Breast epithelium (tissue), 3 donors: ENCODE results near the gene MAPK14.

ENCODE experiments used
- POLR2A ChIP-seq: fragments of 450-650 bp; IDR thresholded peaks from one replicate; pipeline ENCODE4 v1.6.1; 2016; ENCODE audit warnings: antibody characterized with exemption, mild to moderate bottlenecking, moderate library complexity
- POLR2AphosphoS5 ChIP-seq, 3 donors: sonication (generic); formaldehyde crosslinking; IDR thresholded peaks; one replicate each; pipeline ENCODE4 v1.6.1; 2017; ENCODE audit warnings: antibody characterized with exemption in 3 of 3
- TF ChIP-seq, protein P1 (sequence below), 3 donors: fragments of 450-650 bp; IDR thresholded peaks; one replicate each; pipeline ENCODE4 v1.5.1; 2016 to 2017; ENCODE audit warnings: antibody characterized with exemption in 3 of 3, mild to moderate bottlenecking in 3 of 3, moderate library complexity in 3 of 3

GRCh38 chr6:36056178-36056577, 28.6 kb downstream of the MAPK14 start:
- TF ChIP-seq, protein P1, sequence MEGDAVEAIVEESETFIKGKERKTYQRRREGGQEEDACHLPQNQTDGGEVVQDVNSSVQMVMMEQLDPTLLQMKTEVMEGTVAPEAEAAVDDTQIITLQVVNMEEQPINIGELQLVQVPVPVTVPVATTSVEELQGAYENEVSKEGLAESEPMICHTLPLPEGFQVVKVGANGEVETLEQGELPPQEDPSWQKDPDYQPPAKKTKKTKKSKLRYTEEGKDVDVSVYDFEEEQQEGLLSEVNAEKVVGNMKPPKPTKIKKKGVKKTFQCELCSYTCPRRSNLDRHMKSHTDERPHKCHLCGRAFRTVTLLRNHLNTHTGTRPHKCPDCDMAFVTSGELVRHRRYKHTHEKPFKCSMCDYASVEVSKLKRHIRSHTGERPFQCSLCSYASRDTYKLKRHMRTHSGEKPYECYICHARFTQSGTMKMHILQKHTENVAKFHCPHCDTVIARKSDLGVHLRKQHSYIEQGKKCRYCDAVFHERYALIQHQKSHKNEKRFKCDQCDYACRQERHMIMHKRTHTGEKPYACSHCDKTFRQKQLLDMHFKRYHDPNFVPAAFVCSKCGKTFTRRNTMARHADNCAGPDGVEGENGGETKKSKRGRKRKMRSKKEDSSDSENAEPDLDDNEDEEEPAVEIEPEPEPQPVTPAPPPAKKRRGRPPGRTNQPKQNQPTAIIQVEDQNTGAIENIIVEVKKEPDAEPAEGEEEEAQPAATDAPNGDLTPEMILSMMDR (IDR thresholded peaks at IDR 0.05) = no peak
- TF ChIP-seq POLR2A = no peak
- no peak for TF ChIP-seq POLR2AphosphoS5 (IDR thresholded peaks at IDR 0.05)
